IMR-90 (cell line): ENCODE results near the gene MYH9. TPM values are rescaled to one million over a fixed set of nuclear protein-coding genes. Genes with fewer than 3 reads are reported as not detected.

Experiments
- ATAC-seq: fragments of 200-7000 bp; cut with Tn5 transposase; 2 replicates; pipeline ENCODE4 v1.9.1; 2020; ENCODE audit warnings: low read depth, mild to moderate bottlenecking, moderate library complexity
- BruUV-seq: library from RNA; stranded (reverse); fragments of 400-500 nt; replicated peaks from 2 replicates; lab custom pipeline; 2021; lab: Mats Ljungman, UMichigan
- CTCF ChIA-PET: fragments of 300-600 bp; formaldehyde crosslinking; extraction: SDS; loops from one replicate; lab custom pipeline; 2021; ENCODE audit warnings: antibody characterized with exemption; lab: Yijun Ruan, JAX
- POLR2A ChIA-PET: fragments of 300-600 bp; sonication (Branson Sonifier 250); formaldehyde crosslinking; loops from one replicate; lab custom pipeline; 2022; ENCODE audit warnings: antibody characterized with exemption; ENCODE audit not compliant: unreplicated experiment; lab: Charles Lee
- DNase-seq: peaks from one replicate; pipeline ENCODE4 v3.0.0; 2013
- H2AFZ ChIP-seq: replicated peaks from 2 replicates; pipeline ENCODE3; 2013; ENCODE audit warnings: low read length, mild to moderate bottlenecking; ENCODE audit not compliant: poor library complexity
- H2AK5ac ChIP-seq: 2 replicates; pipeline ENCODE4 v1.6.1; 2013; ENCODE audit warnings: low read depth, low read length, inconsistent platforms
- H2AK9ac ChIP-seq: replicated peaks from 2 replicates; pipeline ENCODE3; 2013; ENCODE audit warnings: mild to moderate bottlenecking, low read depth, low read length, moderate library complexity; ENCODE audit not compliant: poor library complexity
- H2BK120ac ChIP-seq: 2 replicates; pipeline ENCODE4 v1.6.1; 2013; ENCODE audit warnings: low read depth, low read length, inconsistent platforms
- H2BK15ac ChIP-seq: 3 replicates; pipeline ENCODE4 v1.6.1; 2013; ENCODE audit warnings: low read depth, low read length, inconsistent platforms
- H2BK20ac ChIP-seq: 2 replicates; pipeline ENCODE4 v1.6.1; 2013; ENCODE audit warnings: low read depth, mild to moderate bottlenecking, inconsistent platforms, low read length, moderate library complexity
- H2BK5ac ChIP-seq: 2 replicates; pipeline ENCODE4 v1.6.1; 2013; ENCODE audit warnings: mild to moderate bottlenecking, low read depth, low read length, inconsistent platforms; ENCODE audit not compliant: poor library complexity, severe bottlenecking
- H3K14ac ChIP-seq: replicated peaks from 2 replicates; pipeline ENCODE4 v1.6.1; 2013; ENCODE audit warnings: low read depth, low read length, inconsistent platforms
- H3K18ac ChIP-seq: 2 replicates; pipeline ENCODE4 v1.6.1; 2013; ENCODE audit warnings: low read depth, low read length, control low read depth
- H3K23ac ChIP-seq: 2 replicates; pipeline ENCODE4 v1.6.1; 2013; ENCODE audit warnings: low read depth, low read length, inconsistent platforms
- H3K27ac ChIP-seq: 2 replicates; pipeline ENCODE4 v1.5.1; 2013; ENCODE audit warnings: mild to moderate bottlenecking, control low read depth, low read length; ENCODE audit not compliant: insufficient read depth
- H3K27me3 ChIP-seq: 2 replicates; pipeline ENCODE4 v1.6.1; 2013; ENCODE audit warnings: low read length; ENCODE audit not compliant: control insufficient read depth, insufficient read depth
- H3K36me3 ChIP-seq: 2 replicates; pipeline ENCODE4 v1.6.1; 2013; ENCODE audit warnings: low read length, mixed read lengths; ENCODE audit not compliant: control insufficient read depth, insufficient read depth
- H3K4ac ChIP-seq: 2 replicates; pipeline ENCODE4 v1.6.1; 2013; ENCODE audit warnings: low read depth, low read length, inconsistent platforms
- H3K4me1 ChIP-seq: 2 replicates; pipeline ENCODE4 v1.6.1; 2013; ENCODE audit warnings: low read length, mixed read lengths; ENCODE audit not compliant: control insufficient read depth, insufficient read depth
- H3K4me2 ChIP-seq: 2 replicates; pipeline ENCODE4 v1.6.1; 2013; ENCODE audit warnings: low read depth, mild to moderate bottlenecking, control low read depth, low read length, moderate library complexity
- H3K4me3 ChIP-seq: 2 replicates; pipeline ENCODE4 v1.5.1; 2013; ENCODE audit warnings: low read depth, mild to moderate bottlenecking, control low read depth, low read length, moderate library complexity; ENCODE audit not compliant: insufficient read depth
- H3K56ac ChIP-seq: 2 replicates; pipeline ENCODE4 v1.6.1; 2013; ENCODE audit warnings: low read length, inconsistent platforms; ENCODE audit not compliant: insufficient read depth; ENCODE audit errors: extremely low read depth
- H3K79me1 ChIP-seq, 2 experiments: 2 replicates each; pipeline ENCODE4 v1.6.1; 2013; ENCODE audit warnings: low read length in 2 of 2, inconsistent platforms in 1 of 2, low read depth in 1 of 2
- H3K9ac ChIP-seq: 2 replicates; pipeline ENCODE4 v1.6.1; 2013; ENCODE audit warnings: low read depth, low read length, control low read depth
- H3K9me1 ChIP-seq: 2 replicates; pipeline ENCODE4 v1.6.1; 2013; ENCODE audit warnings: low read length, inconsistent platforms; ENCODE audit not compliant: insufficient read depth
- H3K9me3 ChIP-seq: 2 replicates; pipeline ENCODE4 v1.6.1; 2013; ENCODE audit warnings: low read length; ENCODE audit not compliant: control insufficient read depth, insufficient read depth
- H4K20me1 ChIP-seq: 2 replicates; pipeline ENCODE4 v1.6.1; 2013; ENCODE audit warnings: low read length, inconsistent platforms; ENCODE audit not compliant: insufficient read depth
- H4K5ac ChIP-seq: 2 replicates; pipeline ENCODE4 v1.6.1; 2013; ENCODE audit warnings: mild to moderate bottlenecking, low read depth, low read length, control low read depth
- H4K8ac ChIP-seq, 2 experiments: 2 replicates each; pipeline ENCODE4 v1.6.1; 2013; ENCODE audit warnings: low read depth in 2 of 2, low read length in 2 of 2, control low read depth in 1 of 2, inconsistent platforms in 1 of 2
- H4K91ac ChIP-seq: 2 replicates; pipeline ENCODE4 v1.6.1; 2013; ENCODE audit warnings: low read depth, low read length, inconsistent platforms; ENCODE audit not compliant: insufficient read depth
- CHD1 ChIP-seq: IDR thresholded peaks from 2 replicates; pipeline ENCODE4 v1.6.1; 2012; ENCODE audit warnings: low read depth, low read length, improper control_type of control experiment
- NFE2L2 ChIP-seq: fragments of 150-350 bp; IDR thresholded peaks from 2 replicates; pipeline ENCODE4 v1.6.1; 2016; ENCODE audit warnings: low read depth, mild to moderate bottlenecking, low read length
- WGBS, 2 experiments: methylation state at CpG; one replicate each; pipeline versions ENCODE4 v1.1.5 to v1.1.7; 2013; ENCODE audit warnings: missing lambda C conversion rate in 2 of 2; ENCODE audit not compliant: insufficient read length in 1 of 2; ENCODE audit errors: extremely low coverage in 2 of 2; 5-methylcytosine and 5-hydroxymethylcytosine counted together
- dilution Hi-C: fragments of 300-500 bp; cut with HindIII; formaldehyde crosslinking; loops from one replicate; pipeline ENCODE4 v1.14.3; 2018; ENCODE audit warnings: low sequenced_read_pairs; ENCODE audit not compliant: unreplicated experiment
- in situ Hi-C: fragments of 300-500 bp; cut with MboI; formaldehyde crosslinking; loops from 3 replicates; pipeline ENCODE4 v1.14.3; 2019; ENCODE audit warnings: low sequenced_read_pairs, inconsistent platforms, mixed read lengths
- intact Hi-C: fragments of 100-400 bp; cut with micrococcal nuclease; formaldehyde crosslinking; loops from 2 replicates; pipeline ENCODE4 v1.10.0; 2022
- polyA plus RNA-seq, 3 experiments: library from polyadenylated mRNA; depleted of rRNA; stranded (reverse); fragments of >200 nt; gene quantifications; 2 replicates each; pipeline ENCODE4 v1.2.3, GENCODE V29; 2012; ENCODE audit warnings: low replicate concordance in 1 of 3
- total RNA-seq: library from RNA; depleted of rRNA; stranded (reverse); fragments of >200 nt; gene quantifications from 2 replicates; pipeline ENCODE4 v1.2.3, GENCODE V29; 2012
- TF ChIP-seq, protein P1 (sequence below): fragments of 150-350 bp; IDR thresholded peaks from 2 replicates; pipeline ENCODE4 v1.6.1; 2017; ENCODE audit warnings: mild to moderate bottlenecking, antibody characterized with exemption, low read length, low read depth

The MYH9 gene
- total and polyA plus RNA-seq, 2 of the 4 experiments (the other 2 are of a cell fraction), result 475 to 554 TPM

DNA sequence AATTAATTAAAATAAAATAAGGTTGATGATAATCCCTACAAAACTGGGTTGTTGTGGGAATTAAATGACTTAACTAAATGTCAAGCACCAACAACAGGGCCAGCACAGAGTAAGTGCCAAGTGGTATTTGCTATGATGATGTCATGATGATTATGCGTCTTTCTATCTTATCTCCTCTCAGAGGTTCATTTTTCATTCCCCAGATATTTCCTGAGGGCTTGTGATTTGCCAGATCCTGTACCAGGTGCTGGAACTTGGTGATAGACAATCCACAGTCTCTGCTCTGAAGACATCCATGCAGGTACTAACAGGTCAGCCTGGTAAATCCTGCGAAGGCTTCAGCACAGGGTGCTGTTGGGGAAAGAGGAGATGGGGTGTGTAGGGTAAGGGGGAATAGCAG is 8.1 kb upstream of the MYH9 start:
- Histone ChIP-seq H3K27ac (peak overlapping the region; percentile 4; the same call in 1 of the 2 replicates), H3K9me1 (peaks cover 29% of the 10 kb centered on the region), H4K91ac (peak overlapping the region; percentile 86), H3K23ac (no peak overlapping the region), H2BK5ac (peak overlapping the region; percentile 66), H4K5ac (peak overlapping the region; percentile 57; the same call in 1 of the 2 replicates), H3K4me1 (peaks cover 23% of the 10 kb centered on the region), H3K9ac (no peak overlapping the region), H2AK9ac (peak overlapping the region; percentile 70), H2BK15ac (peak overlapping the region; percentile 91; the same call in 1 of the 3 replicates), H4K20me1 (no peaks in the 10 kb centered on the region), H2AK5ac (peak overlapping the region; percentile 41), H2BK120ac (peak overlapping the region; percentile 93), H3K4me2 (no peak overlapping the region), H4K8ac (peak overlapping the region in 1 of 2 experiments; percentile 49; a peak in 2 of 4 replicates), H3K14ac (peak overlapping the region; percentile 34), H3K4me3 (no peak overlapping the region), H2BK20ac (peak overlapping the region; percentile 94), H3K4ac (peak overlapping the region; percentile 73), H3K56ac (no peak overlapping the region), H3K9me3 (no peaks in the 10 kb centered on the region), H3K27me3 (no peaks in the 10 kb centered on the region), H2AFZ (no peak overlapping the region), H3K18ac (peak overlapping the region; percentile 4; the same call in 1 of the 2 replicates), H3K36me3 (no peaks in the 10 kb centered on the region), H3K79me1 (peaks cover 30 to 44% of the 10 kb centered on the region in 2 experiments)
- intact Hi-C loops (no loop called here), dilution Hi-C loops (no loop called here), in situ Hi-C loops (no loop called here)
- peak; percentile 81 for DNase-seq
- 80% methylated on average over 1 of the region's 2 CpGs; no CpG with 5 or more reads in 1 of the 2 experiments for WGBS, 2 experiments
- POLR2A ChIA-PET, result no interaction called here
- CTCF ChIA-PET, result no interaction called here
- ATAC-seq, result peak; percentile 46
- TF ChIP-seq NFE2L2 (peak; percentile 78), CHD1 (no peak)
- TF ChIP-seq, protein P1, sequence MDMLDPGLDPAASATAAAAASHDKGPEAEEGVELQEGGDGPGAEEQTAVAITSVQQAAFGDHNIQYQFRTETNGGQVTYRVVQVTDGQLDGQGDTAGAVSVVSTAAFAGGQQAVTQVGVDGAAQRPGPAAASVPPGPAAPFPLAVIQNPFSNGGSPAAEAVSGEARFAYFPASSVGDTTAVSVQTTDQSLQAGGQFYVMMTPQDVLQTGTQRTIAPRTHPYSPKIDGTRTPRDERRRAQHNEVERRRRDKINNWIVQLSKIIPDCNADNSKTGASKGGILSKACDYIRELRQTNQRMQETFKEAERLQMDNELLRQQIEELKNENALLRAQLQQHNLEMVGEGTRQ, result 0 out of 2 replicates have a peak, but pooled peaks have one; percentile 5
- no TSS peak for BruUV-seq
